D341Med (cell line): Measurements from ENCODE around the gene C17orf75.

Source experiments
- DNase-seq: peaks from one replicate; pipeline ENCODE4 v3.0.0; 2012; ENCODE audit warnings: low spot score

The C17orf75 gene

DNA sequence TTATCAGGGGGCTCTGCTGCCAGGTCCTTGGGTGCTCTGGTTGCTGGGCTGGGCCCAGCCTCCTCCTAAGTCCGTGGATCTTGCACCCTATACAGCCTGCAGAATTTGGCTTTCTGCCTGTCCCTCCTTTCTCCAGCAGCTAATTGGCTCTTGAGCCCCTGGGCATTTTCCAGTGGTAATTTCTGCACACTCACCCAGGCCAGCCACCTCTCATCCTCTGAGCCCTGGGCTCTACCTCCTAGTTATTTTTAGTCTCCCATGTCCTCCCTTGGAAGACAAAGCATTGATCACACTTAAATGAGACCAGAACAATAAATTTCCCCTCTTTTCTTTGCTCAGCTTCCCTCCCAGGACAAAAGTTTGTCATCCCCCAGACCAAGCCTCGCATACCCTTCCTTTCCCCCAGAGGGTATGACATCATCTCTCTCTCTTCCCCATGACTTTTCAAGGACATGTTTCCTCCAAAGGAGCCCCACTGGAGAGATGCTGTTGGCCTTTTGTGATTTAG lies 38.1 kb downstream of the C17orf75 start:
- no peak for DNase-seq

DNA sequence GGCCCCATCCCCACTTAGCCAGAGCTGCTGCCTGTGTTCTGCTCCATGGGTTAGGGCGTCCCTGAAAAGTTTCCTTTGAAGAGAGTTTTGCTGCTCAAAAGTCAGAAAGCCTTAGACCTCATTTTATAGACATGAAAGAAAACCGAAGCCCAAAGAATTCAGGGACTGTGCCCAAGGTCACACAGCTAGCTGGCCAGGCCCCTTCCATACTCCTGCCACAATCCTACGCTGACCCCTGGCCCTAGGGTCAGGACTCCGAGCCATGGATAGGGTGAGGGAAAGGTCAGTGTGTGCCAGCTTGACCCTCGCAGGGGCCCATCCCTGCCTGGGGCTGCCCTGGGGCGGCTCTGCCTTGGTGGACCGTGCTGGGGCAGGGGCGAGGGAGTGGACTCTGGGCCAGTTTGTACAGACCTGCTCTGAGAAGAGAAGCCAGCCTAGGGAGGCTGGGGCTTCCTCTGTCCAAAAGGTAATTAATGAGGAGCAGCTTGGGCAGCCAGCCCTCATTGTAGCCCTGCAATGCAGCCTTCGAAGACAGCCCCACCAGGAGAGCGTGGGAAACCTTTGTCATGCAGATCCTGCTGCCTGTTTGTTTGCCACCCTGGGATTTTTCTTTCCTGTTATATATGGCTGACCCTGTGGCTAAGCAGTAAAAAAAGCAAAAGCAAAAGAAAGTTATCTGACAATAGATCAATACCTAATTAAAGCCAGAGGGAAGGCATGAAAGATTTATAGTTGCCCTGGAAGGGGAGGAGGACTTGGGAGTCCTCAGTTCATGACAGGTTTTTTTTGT lies 38.9 kb downstream of the C17orf75 start:
- DNase-seq: no peak

DNA sequence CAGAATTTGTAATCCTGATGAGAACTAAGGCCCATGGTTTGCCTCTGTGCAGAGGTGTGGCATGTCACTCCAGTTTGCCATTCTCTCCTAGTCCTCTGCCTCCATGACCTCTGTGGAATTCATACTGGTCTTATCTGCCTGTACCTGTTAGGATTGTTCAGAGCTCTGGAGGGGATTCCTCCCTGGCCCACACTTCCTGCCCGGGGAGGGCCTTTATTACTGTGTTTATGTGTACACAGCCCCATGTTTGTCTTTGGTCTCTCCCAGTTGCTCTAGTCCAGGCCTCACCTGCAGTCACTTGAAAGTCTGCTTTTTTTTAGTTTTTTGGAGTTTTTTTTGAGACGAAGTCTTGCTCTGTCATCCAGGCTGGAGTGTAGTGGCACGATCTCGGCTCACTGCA lies 39.9 kb downstream of the C17orf75 start:
- DNase-seq: no peak

- no peak for DNase-seq
Measured at GRCh38 chr17:32299580-32300164, 42.3 kb downstream of the C17orf75 start.

DNA sequence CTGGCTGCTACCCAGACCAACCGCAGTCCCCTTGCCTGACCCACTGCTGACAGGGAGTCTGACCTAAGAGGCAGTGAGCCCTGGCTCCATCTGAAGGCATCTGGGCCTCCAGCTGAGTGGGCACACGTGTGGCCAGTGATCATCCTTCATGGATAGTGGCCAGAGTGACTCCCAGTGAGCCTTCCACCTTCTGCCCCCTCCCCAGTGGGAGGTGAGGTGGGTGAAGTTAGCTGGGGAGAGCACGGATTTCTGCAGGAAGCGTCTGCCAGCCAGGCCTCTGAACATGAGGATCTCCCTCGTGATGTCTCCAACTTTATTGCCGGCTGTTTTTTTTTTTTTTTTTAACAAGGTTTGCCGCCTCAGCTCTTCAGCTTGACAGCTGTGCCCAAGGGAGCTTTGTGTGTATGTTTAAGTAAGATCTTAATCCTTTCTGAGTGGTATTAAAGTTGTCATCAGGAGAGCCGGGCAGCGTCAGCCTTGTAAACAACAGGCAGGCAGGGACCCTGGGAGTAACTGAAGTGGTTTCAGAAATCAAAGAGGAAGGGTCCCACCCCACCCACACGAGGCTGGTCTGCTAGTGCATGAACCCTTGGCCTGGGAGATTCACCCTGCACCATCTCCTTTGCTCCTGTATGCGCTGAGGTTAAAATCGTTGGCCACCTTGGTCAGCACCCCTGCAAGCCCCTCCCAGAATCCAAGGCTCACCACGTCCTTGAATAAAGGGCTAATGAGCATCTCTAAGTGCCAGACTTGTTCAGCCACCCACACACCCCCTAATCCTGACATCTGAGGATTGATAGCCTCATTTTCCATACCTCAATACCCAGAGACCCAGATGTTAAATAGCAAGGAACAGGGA lies 43.0 kb downstream of the C17orf75 start:
- peak; percentile 89 for DNase-seq

DNA sequence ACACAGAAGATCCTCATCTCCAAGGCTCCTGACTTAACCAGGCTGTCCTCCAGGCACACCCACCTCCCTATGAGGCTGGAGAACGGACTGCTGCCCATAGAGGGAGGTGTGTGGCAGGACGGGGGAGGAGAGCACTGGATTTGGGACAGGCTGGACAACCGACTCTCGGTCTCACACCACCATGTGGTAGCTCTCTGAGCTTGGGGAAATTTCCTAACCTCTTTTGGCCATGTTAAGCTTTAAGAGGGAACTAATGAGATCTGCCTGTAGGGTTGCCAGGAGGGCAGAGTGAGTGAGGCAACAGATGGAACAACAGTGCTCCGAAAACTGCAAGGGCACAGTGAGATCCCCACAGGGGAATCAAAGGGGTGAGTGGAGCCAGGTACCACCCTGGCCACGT lies 43.7 kb downstream of the C17orf75 start:
- DNase-seq: peak; percentile 74

DNA sequence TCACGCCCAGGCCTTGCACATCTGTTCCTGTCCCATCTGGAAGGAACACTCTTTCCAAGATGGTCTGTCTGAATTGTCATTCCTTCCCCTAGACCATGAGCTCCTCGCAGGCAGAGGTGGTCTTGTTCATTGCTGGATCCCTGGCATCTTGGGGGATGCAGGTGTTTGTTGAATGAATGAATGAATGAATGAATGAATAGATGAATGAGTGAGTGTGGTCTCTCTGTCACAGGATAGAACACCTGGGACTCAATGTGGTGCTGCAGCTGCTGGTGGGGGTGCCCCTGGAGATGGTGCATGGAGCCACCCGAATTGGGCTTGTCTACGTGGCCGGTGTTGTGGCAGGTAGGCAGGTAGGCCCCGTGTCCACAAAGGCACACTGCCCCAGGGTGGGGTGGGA lies 44.1 kb downstream of the C17orf75 start:
- no peak for DNase-seq

DNA sequence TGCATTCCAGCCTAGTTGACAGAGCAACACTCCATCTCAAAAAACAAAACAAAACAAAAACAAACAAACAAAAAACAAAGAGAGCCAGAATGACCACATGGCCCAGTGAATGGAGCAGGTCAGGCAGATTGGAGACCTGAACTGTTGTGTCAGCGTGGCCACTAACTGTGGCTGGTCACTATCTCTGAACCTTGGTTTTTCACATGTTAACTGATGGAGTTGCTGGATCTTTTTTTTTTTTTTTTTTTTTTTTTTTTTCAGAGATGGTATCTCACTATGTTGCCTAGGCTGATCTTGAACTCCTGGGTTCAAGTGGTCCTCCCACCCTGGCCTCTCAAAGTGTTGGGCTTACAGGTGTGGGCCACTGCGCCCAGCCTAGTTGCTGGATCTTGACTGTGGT lies 44.5 kb downstream of the C17orf75 start:
- no peak for DNase-seq

DNA sequence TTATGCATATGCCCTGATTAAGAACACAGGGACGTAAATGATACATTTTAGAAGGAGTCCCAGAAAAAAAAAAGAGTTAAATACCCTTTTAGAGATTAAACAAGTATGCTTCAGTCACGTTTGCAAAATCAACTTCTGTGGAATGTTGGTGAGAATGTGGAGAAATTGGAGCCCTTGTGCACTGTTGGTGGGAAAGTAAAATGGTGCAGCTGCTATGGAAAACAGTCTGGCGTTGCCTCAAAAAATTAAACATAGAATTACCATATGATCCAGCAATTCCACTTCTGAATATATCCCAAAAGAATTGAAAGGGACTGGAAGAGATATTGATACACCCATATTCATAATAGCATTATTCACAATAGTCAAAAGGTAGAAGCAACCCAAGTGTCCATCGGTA lies 49.9 kb downstream of the C17orf75 start:
- DNase-seq: no peak

DNA sequence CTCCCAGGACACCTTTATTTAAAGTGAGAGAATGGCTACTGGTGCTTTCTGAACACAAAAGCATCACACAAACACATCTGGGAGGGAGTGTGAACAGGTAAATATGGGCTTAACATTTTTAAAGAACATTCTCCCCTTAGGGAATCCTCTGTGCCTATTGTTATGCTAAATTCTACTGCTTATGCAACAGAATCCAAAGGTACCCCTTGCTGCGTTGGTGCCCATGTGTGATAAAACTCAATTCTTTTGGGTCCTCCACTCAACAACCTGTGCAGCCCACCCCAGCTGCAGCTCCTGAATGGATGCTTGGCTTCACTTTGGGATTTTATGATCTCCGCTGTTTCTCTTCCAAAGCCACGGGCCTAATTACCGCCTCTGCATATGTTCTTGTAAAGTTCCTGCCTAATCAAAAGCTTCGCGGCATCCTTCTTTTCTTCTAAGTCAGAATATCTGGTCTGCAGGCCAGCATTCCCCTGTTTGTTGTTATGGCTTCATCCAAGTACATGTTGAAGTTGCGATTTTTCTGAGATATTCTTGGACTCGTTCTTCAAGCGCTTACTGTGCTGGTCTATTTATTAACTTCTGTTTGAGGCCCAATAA lies 52.4 kb downstream of the C17orf75 start:
- no peak for DNase-seq

GRCh38 chr17:32288615-32289014 lies 53.4 kb downstream of the C17orf75 start:
- no peak for DNase-seq

DNA sequence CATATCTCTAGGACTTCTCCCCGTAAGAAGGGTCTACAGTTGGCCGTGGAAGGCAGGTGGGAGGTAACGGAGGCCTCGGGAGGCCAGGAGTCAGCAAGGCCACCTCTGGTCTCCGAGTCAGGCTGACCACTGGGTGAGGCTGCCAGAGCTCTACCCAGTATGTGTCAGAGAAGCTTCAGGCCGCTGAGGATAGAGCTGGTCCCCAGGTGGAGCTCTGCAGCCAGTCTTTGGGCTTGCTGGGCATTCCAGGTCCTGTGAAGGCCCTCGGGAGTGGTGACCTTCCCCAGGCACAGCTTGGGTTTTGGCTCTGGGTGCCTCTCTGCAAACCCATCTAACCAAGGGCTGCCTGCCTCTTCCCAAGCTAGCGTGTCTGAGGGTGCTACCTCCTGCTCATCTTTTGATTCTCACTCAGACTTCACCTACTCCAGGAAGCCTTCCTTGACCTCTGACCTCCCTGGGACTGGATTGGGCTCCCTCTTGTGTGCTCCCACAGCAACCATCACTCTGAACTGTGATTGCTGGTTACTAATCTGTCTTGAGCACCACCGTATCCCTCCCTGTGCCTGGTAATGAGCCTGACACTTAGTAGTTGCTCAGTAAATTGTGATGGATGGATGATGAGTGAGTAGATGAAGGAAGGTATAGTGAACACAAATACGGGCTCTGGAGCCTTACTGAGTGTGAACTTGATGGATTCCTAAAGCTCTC lies 54.0 kb downstream of the C17orf75 start:
- no peak for DNase-seq

DNA sequence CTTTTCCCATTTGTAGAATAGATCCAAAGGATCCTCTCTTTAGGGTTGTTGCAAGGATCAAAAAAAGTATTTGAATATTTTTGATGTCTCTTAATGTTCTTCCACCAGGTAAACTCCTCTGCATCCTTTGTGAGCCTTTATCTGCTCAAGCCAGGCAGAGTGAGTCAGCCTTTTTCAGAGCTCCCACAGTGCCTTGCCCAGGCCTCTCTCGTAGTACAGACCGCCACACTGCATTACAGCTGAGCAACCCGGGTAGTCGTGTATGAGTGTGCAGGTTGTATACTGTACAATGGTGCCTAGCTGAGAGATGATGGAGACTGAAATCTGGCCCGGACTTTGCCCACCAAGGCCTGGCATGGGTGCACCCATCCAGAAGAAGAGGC lies 55.5 kb downstream of the C17orf75 start:
- no peak for DNase-seq

DNA sequence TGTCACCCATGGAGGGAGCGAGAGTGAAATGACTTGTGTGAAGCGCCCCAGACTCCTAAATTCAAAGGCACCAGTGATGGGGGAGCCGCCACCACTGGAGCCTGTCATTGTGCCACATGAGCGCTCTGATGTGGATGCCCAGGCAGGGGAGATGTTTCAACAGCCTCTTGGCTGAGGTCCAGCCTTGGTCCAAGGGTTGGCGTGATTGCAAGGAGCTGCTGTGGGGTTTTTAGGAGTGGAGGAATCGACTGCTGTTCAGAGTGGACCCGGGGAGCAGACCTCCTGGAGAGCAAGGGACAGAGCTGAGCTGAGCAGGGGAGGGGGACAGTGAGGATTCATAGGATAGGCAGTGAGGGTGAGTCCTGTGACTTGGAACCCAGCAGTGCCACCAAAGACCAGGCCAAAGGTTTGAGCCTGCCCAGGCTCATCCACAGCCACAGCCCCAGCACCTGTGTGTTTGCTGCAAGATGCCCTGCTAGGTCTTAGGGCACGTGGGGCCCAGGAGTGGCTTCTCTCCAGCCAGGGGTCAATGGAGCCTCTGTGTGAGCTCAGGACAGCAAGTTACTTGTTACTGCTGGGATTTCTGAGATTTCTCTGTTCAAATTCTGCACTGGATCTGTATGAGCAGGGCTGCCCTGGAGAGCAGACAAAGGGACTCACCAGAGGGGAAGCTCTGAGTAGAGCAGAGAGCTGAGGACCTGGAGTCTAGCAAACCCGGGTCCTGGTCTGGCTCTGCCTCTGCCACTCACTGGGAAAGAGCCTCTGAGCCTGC lies 56.0 kb downstream of the C17orf75 start:
- no peak for DNase-seq

DNA sequence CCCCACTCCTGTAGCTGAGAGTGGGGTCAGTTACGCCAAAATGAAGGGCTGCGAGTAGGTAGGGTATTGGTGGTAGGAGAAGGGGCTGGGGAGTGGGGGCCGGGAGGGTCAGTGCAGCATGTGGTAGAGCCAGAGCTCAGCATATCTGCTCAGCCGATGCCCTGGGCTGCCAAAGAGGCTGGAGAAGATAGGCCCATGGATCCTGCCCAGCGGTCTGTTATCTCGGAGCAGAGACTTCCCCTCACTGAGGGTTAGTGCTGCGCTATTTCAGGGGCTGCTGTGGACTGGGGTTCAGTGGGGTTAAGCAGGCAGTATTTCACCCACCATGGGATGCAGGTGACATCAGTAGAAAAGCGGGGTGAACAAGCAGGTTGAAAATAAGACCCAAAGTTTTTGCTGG lies 56.7 kb downstream of the C17orf75 start:
- DNase-seq: no peak

GRCh38 chr17:32283745-32284201 lies 58.2 kb downstream of the C17orf75 start:
- DNase-seq: peak; percentile 76

- peak; percentile 93 for DNase-seq
Measured at GRCh38 chr17:32281011-32281451, 60.9 kb downstream of the C17orf75 start.

GRCh38 chr17:32279891-32280716 lies 61.9 kb downstream of the C17orf75 start:
- no peak for DNase-seq

- no peak for DNase-seq
Measured at GRCh38 chr17:32278815-32279214, 63.2 kb downstream of the C17orf75 start.
